ENCODE data around the gene MAD1L1.

DNA sequence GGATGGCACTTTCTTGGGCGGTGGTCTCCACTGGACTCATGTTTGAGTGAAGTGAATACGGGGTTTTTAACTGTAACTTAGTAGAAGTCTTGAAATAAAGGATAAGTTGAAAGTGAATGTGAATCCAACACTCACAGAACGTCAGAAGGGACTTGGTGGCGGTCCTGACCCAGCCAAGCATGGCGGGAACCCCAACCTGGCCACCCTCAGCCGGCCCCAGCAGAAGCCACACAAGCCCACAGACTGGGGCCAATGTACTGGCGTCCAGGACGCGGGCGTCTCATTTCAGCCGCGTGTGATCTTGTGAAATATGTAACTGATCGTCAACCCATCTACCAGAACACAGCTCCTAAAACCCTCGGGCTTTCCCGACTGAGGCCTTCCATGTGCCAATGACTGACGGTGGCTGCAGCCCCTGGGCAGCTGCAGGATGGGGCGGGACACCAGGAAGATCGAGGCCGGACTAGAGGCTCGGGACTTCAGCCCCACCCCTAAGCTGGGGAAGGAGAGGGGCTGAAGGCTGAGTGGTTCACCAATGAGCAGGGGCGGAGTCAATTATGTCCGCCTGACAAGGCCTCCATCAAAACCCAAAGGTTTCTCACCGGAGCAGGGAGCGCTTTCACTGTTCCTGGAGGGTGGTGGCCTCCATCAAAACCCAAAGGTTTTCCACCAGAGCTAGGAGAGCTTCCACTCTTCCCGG, 161.5 kb downstream of the MAD1L1 start:
- TF ChIP-seq, protein P1, sequence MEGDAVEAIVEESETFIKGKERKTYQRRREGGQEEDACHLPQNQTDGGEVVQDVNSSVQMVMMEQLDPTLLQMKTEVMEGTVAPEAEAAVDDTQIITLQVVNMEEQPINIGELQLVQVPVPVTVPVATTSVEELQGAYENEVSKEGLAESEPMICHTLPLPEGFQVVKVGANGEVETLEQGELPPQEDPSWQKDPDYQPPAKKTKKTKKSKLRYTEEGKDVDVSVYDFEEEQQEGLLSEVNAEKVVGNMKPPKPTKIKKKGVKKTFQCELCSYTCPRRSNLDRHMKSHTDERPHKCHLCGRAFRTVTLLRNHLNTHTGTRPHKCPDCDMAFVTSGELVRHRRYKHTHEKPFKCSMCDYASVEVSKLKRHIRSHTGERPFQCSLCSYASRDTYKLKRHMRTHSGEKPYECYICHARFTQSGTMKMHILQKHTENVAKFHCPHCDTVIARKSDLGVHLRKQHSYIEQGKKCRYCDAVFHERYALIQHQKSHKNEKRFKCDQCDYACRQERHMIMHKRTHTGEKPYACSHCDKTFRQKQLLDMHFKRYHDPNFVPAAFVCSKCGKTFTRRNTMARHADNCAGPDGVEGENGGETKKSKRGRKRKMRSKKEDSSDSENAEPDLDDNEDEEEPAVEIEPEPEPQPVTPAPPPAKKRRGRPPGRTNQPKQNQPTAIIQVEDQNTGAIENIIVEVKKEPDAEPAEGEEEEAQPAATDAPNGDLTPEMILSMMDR (conservative IDR thresholded peaks at IDR 0.05 in 1 of 2, IDR thresholded peaks at IDR 0.05 in 1 of 2; ENCODE audit: low read depth in 1 of 2, low read length in 2 of 2): no peak
- no peak for TF ChIP-seq EZH2 (IDR thresholded peaks at IDR 0.05; ENCODE audit: low read length, missing control alignments)

All from fibroblast of lung (primary cell).